22Rv1 (cell line): ENCODE results near the gene ANGPTL1.
A peak's percentile ranks its signal among the peaks of the same experiment; 100 is the strongest.

Experiments used
- H3K27ac ChIP-seq: fragments of 450-650 bp; 2 replicates; pipeline ENCODE4 v1.5.1; 2017
- CTCF ChIP-seq: fragments of 450-650 bp; IDR thresholded peaks from 2 replicates; pipeline ENCODE4 v1.5.1; 2017; ENCODE audit warnings: mild to moderate bottlenecking
- ZFX ChIP-seq: fragments of 450-650 bp; IDR thresholded peaks from 2 replicates; pipeline ENCODE4 v1.6.1; 2017; ENCODE audit warnings: antibody characterized with exemption, borderline replicate concordance

The ANGPTL1 gene

GRCh38 chr1:178908358-178908757, 37.5 kb upstream of the ANGPTL1 start:
- no peak overlapping the region for H3K27ac ChIP-seq
- TF ChIP-seq CTCF = no peak
- no peak for TF ChIP-seq ZFX

GRCh38 chr1:178901482-178902125, 30.7 kb upstream of the ANGPTL1 start:
- H3K27ac ChIP-seq = 0 out of 2 replicates have a peak overlapping the region, but pooled peaks have one; percentile 4
- TF ChIP-seq ZFX = no peak
- no peak for TF ChIP-seq CTCF

GRCh38 chr1:178899402-178899801, 28.5 kb upstream of the ANGPTL1 start:
- TF ChIP-seq CTCF (no peak), ZFX (no peak)
- no peak overlapping the region for H3K27ac ChIP-seq

DNA sequence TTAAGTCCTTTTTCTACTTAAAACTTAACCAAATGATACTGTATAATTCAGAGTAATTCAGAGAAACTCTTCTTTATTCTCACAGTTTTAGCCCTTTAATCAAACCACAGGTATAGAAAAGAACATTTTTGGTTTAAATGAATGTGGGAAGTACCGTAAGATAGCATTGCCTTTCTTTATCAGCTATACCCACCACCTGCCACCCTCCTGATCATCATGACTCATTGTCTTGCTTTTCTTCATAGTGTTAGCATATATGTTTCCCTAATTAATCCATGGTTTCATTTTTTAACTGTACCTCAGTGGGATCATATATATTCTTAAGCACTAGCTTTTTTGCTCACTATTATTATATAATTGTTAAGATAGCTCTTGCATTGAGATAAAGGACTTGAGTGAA, 27.5 kb upstream of the ANGPTL1 start:
- no peak overlapping the region for H3K27ac ChIP-seq
- TF ChIP-seq ZFX = no peak
- TF ChIP-seq CTCF = no peak

GRCh38 chr1:178895928-178896327, 25.1 kb upstream of the ANGPTL1 start:
- H3K27ac ChIP-seq = no peak overlapping the region
- TF ChIP-seq CTCF = no peak
- TF ChIP-seq ZFX = no peak

GRCh38 chr1:178886551-178886950, 15.7 kb upstream of the ANGPTL1 start:
- no peak overlapping the region for H3K27ac ChIP-seq
- TF ChIP-seq ZFX = no peak
- no peak for TF ChIP-seq CTCF

- no peak for TF ChIP-seq ZFX
- no peak; the same call in 1 of the 2 replicates for TF ChIP-seq CTCF
- H3K27ac ChIP-seq = no peak overlapping the region
Measured at GRCh38 chr1:178885869-178886268, 15.0 kb upstream of the ANGPTL1 start.
